Kidney epithelial cell (primary cell): ENCODE measurements around the gene CCDC106. TPM values are rescaled to one million over a fixed set of nuclear protein-coding genes. Genes with fewer than 3 reads are reported as not detected.

Experiments used
- DNase-seq: peaks from one replicate; pipeline ENCODE4 v3.0.0-alpha.2; 2010; ENCODE audit warnings: low read depth
- H3K27me3 ChIP-seq: 2 replicates; pipeline ENCODE4 v1.6.0; 2011; ENCODE audit warnings: low read length; ENCODE audit not compliant: control insufficient read depth, insufficient read depth
- H3K36me3 ChIP-seq: 2 replicates; pipeline ENCODE4 v1.5.1; 2011; ENCODE audit warnings: low read length; ENCODE audit not compliant: control insufficient read depth, insufficient read depth
- H3K4me3 ChIP-seq: 2 replicates; pipeline ENCODE4 v1.5.1; 2011; ENCODE audit warnings: low read depth, mild to moderate bottlenecking, control low read depth, low read length
- CTCF ChIP-seq: IDR thresholded peaks from 2 replicates; pipeline ENCODE4 v1.5.1; 2011; ENCODE audit warnings: mild to moderate bottlenecking, moderate library complexity, low read length, control low read depth, inconsistent platforms; ENCODE audit not compliant: insufficient read depth, poor library complexity, severe bottlenecking
- total RNA-seq: library from RNA; depleted of rRNA; stranded (reverse); fragments of >200 nt; gene quantifications from 2 replicates; pipeline ENCODE4 v1.2.3, GENCODE V29; 2015

Gene CCDC106
- total RNA-seq, 1 donor from 2014 or later: 12.2 TPM

GRCh38 chr19:55636723-55637122 lies 11.3 kb upstream of the CCDC106 start:
- no peak for TF ChIP-seq CTCF
- no peaks in the 10 kb centered on the region for H3K36me3 ChIP-seq
- no peak for DNase-seq
- no peak overlapping the region for H3K4me3 ChIP-seq
- no peaks in the 10 kb centered on the region for H3K27me3 ChIP-seq

- no peak for DNase-seq
- Histone ChIP-seq H3K27me3 (no peaks in the 10 kb centered on the region), H3K36me3 (no peaks in the 10 kb centered on the region), H3K4me3 (no peak overlapping the region)
- no peak for TF ChIP-seq CTCF
These were observed 10.5 kb upstream of the CCDC106 start for GRCh38 chr19:55637534-55637933.

GRCh38 chr19:55638864-55639359 lies 9.1 kb upstream of the CCDC106 start:
- peak; percentile 55 for TF ChIP-seq CTCF
- no peak for DNase-seq

GRCh38 chr19:55640043-55640576 lies 7.9 kb upstream of the CCDC106 start:
- DNase-seq: no peak
- Histone ChIP-seq H3K27me3 (no peaks in the 10 kb centered on the region), H3K4me3 (peak overlapping the region; percentile 68), H3K36me3 (no peaks in the 10 kb centered on the region)
- peak; percentile 52 for TF ChIP-seq CTCF

More at GRCh38 chr19:55638864-55639359, 9.1 kb upstream of the CCDC106 start:
- no peaks in the 10 kb centered on the region for H3K27me3 ChIP-seq
- H3K36me3 ChIP-seq: no peaks in the 10 kb centered on the region
- H3K4me3 ChIP-seq: no peak overlapping the region

GRCh38 chr19:55640577-55641425 lies 7.2 kb upstream of the CCDC106 start, which contains the start of gene ZNF580:
ZNF580 (plus strand) TSS chr19:55641002; CDS start chr19:55642509, 1,507 bp downstream.
- H3K4me3 ChIP-seq: peak within 1 kb of the TSS; percentile 68
- H3K36me3 ChIP-seq: peaks cover 4% of the 10 kb centered on the region
- H3K27me3 ChIP-seq: no peaks in the 10 kb centered on the region
- TF ChIP-seq CTCF: no peak
- DNase-seq: no peak
